ENCODE results near the gene AMH.
A peak's percentile ranks its signal among the peaks of the same experiment; 100 is the strongest.
"Not testable (repeated sequence)": the region's sequence is repeated elsewhere in the genome, so short reads cannot be mapped to it uniquely, and the experiment has no call there.

The AMH gene

GRCh38 chr19:2249010-2249866 lies at the start of gene AMH:
AMH (plus strand) TSS chr19:2249323; CDS start chr19:2249333, 10 bp downstream.
- DNase-seq: no peak

- DNase-seq: no peak
These were observed 49.1 kb upstream of the AMH start for GRCh38 chr19:2199861-2200623.

GRCh38 chr19:2200624-2201294 lies 48.4 kb upstream of the AMH start:
- DNase-seq: not testable (repeated sequence)

GRCh38 chr19:2201473-2202148 lies 47.5 kb upstream of the AMH start:
- DNase-seq: no peak

- no peak for DNase-seq
These were observed 46.8 kb upstream of the AMH start for GRCh38 chr19:2202366-2202765.

- no peak for DNase-seq
These were observed 42.1 kb upstream of the AMH start for GRCh38 chr19:2207008-2207407.

GRCh38 chr19:2207991-2208860 lies 40.9 kb upstream of the AMH start:
- peak; percentile 31 for DNase-seq

GRCh38 chr19:2208975-2209374 lies 40.1 kb upstream of the AMH start:
- DNase-seq: no peak

- DNase-seq: no peak
These were observed 39.7 kb upstream of the AMH start for GRCh38 chr19:2209408-2209807.

- no peak for DNase-seq
These were observed 38.9 kb upstream of the AMH start for GRCh38 chr19:2210206-2210605.

GRCh38 chr19:2210987-2211740 lies 38.0 kb upstream of the AMH start:
- no peak for DNase-seq

- no peak for DNase-seq
These were observed 36.0 kb upstream of the AMH start for GRCh38 chr19:2212861-2213711.

- DNase-seq: no peak
These were observed 35.3 kb upstream of the AMH start for GRCh38 chr19:2213799-2214198.

- DNase-seq: no peak
These were observed 34.9 kb upstream of the AMH start for GRCh38 chr19:2214251-2214650.

GRCh38 chr19:2215281-2215751 lies 33.8 kb upstream of the AMH start:
- peak; percentile 55 for DNase-seq

- DNase-seq: no peak
These were observed 32.5 kb upstream of the AMH start for GRCh38 chr19:2216361-2217225.

GRCh38 chr19:2217591-2217990 lies 31.5 kb upstream of the AMH start:
- no peak for DNase-seq

GRCh38 chr19:2219726-2220125 lies 29.4 kb upstream of the AMH start:
- no peak for DNase-seq

- no peak for DNase-seq
These were observed 27.8 kb upstream of the AMH start for GRCh38 chr19:2221250-2221831.

Data from activated CD4-positive, alpha-beta T cell treated with anti-CD3 and anti-CD28 coated beads for 48 hours (primary cell).